Measurements from ENCODE around the gene AGAP3. TPM values are rescaled to one million over a fixed set of nuclear protein-coding genes. Genes with fewer than 3 reads are reported as not detected.
A peak's percentile ranks its signal among the peaks of the same experiment; 100 is the strongest.

AGAP3 gene
- total RNA-seq, 2 donors from 2014 or later = 50.8 to 64.0 TPM

- no peak for ATAC-seq
- intact Hi-C loops (cut with DNase I, micrococcal nuclease) = no loop called here
- DNase-seq = no peak
Observed at GRCh38 chr7:151082141-151083070, 3.9 kb upstream of the AGAP3 start.

GRCh38 chr7:151083071-151083823, 3.0 kb upstream of the AGAP3 start, which contains the start of gene TMUB1:
TMUB1 (minus strand) TSS chr7:151083493; CDS start chr7:151082563, 930 bp downstream.
- intact Hi-C loops (cut with DNase I, micrococcal nuclease) = no loop called here
- ATAC-seq = peak; percentile 29
- peak; percentile 83 to 90 for DNase-seq

GRCh38 chr7:151083824-151084160, 2.5 kb upstream of the AGAP3 start:
- DNase-seq (no peak), ATAC-seq (no peak)
- intact Hi-C loops (cut with DNase I, micrococcal nuclease) = no loop called here

GRCh38 chr7:151085329-151085690, 965 bp upstream of the AGAP3 start:
- DNase-seq (no peak), ATAC-seq (no peak)
- intact Hi-C loops (cut with DNase I, micrococcal nuclease) = no loop called here

- ATAC-seq = no peak
- DNase-seq = peak in 1 of 2 donors; percentile 48
- intact Hi-C loops (cut with DNase I, micrococcal nuclease) = no loop called here
Observed at GRCh38 chr7:151086802-151087244, 548 bp downstream of the AGAP3 start.

GRCh38 chr7:151087245-151088018, 1.2 kb downstream of the AGAP3 start:
- ATAC-seq (peak; percentile 59), DNase-seq (peak; percentile 71 to 73)
- intact Hi-C loops (cut with DNase I, micrococcal nuclease) = no loop called here

GRCh38 chr7:151088019-151088855, 2.0 kb downstream of the AGAP3 start:
- DNase-seq = no peak
- no peak for ATAC-seq
- intact Hi-C loops (cut with DNase I, micrococcal nuclease) = no loop called here

- DNase-seq (peak; percentile 53 to 74), ATAC-seq (no peak)
- intact Hi-C loops (cut with DNase I, micrococcal nuclease) = no loop called here
Observed at GRCh38 chr7:151088856-151089699, 2.8 kb downstream of the AGAP3 start.

GRCh38 chr7:151089893-151090730, 3.8 kb downstream of the AGAP3 start:
- intact Hi-C loops (cut with DNase I, micrococcal nuclease) = no loop called here
- DNase-seq = no peak
- ATAC-seq = no peak

GRCh38 chr7:151091003-151091402, 4.7 kb downstream of the AGAP3 start:
- ATAC-seq (no peak), DNase-seq (no peak)
- intact Hi-C loops (cut with DNase I, micrococcal nuclease) = no loop called here

GRCh38 chr7:151091431-151091830, 5.2 kb downstream of the AGAP3 start:
- ATAC-seq (peak; percentile 60), DNase-seq (peak; percentile 72 to 78)
- intact Hi-C loops (cut with DNase I, micrococcal nuclease) = no loop called here

GRCh38 chr7:151091988-151092387, 5.7 kb downstream of the AGAP3 start:
- ATAC-seq = no peak
- DNase-seq = no peak
- intact Hi-C loops (cut with DNase I, micrococcal nuclease) = no loop called here

- DNase-seq (no peak), ATAC-seq (no peak)
- intact Hi-C loops (cut with DNase I, micrococcal nuclease) = no loop called here
Observed at GRCh38 chr7:151093748-151094147, 7.5 kb downstream of the AGAP3 start.

GRCh38 chr7:151094675-151095074, 8.4 kb downstream of the AGAP3 start:
- DNase-seq = no peak
- intact Hi-C loops (cut with DNase I, micrococcal nuclease) = no loop called here
- ATAC-seq = no peak

GRCh38 chr7:151095123-151095797, 9.0 kb downstream of the AGAP3 start:
- no peak for DNase-seq
- intact Hi-C loops (cut with DNase I, micrococcal nuclease) = no loop called here
- ATAC-seq = no peak

GRCh38 chr7:151095828-151096475, 9.7 kb downstream of the AGAP3 start:
- no peak for DNase-seq
- ATAC-seq = no peak
- intact Hi-C loops (cut with DNase I, micrococcal nuclease) = no loop called here
